GM19455 (cell line): ENCODE data around the gene FAM13A.

ENCODE experiments used
- ATAC-seq: cut with Tn5 transposase; IDR thresholded peaks from one replicate; pipeline ENCODE4 v1.9.1; 2021; ENCODE audit not compliant: unreplicated experiment

The FAM13A gene

GRCh38 chr4:88693792-88694191 lies 363.2 kb downstream of the FAM13A start:
- ATAC-seq, result no peak

GRCh38 chr4:88690355-88690754 lies 366.6 kb downstream of the FAM13A start:
- ATAC-seq, result no peak

GRCh38 chr4:88681209-88681608 lies 375.8 kb downstream of the FAM13A start:
- no peak for ATAC-seq
